Measurements from ENCODE around the gene CACNG4. TPM values are rescaled to one million over a fixed set of nuclear protein-coding genes. Genes with fewer than 3 reads are reported as not detected.

The CACNG4 gene
- total RNA-seq, 1 donor = not detected

DNA sequence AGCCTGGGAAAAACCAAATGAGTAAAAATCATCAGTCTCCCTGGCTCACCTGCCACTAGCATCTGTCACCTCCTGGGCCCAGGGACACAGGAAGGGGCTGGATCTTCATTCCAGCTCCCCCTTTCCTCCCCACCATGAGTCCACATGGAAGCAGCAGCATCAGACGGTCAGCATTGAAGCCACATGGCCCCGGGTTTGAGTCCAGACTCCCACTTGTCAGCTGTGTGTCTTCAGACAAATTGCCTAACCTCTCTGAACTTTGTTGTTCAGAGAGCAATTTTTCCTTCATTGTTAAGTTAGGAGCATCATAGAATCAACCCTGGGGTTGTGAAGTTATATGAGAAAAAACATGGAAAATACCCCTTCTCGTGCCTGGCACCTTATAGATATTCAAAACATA, 10.7 kb downstream of the CACNG4 start:
- Histone ChIP-seq H2AFZ (ENCODE audit: low read length) (no peak overlapping the region), H3K4me2 (ENCODE audit: insufficient read depth, low read length) (no peak overlapping the region), H3K79me2 (ENCODE audit: insufficient read depth, low read length) (no peaks in the 10 kb centered on the region), H4K20me1 (ENCODE audit: insufficient read depth, low read length) (no peaks in the 10 kb centered on the region), H3K27ac (ENCODE audit: low read depth, low read length) (no peak overlapping the region), H3K4me1 (ENCODE audit: insufficient read depth, low read length) (no peaks in the 10 kb centered on the region), H3K9me3 (ENCODE audit: low read depth, low read length) (no peaks in the 10 kb centered on the region), H3K4me3 (ENCODE audit: insufficient read depth, low read length) (no peak overlapping the region), H3K36me3 (ENCODE audit: insufficient read depth, low read length) (no peaks in the 10 kb centered on the region), H3K27me3 (ENCODE audit: insufficient read depth, low read length) (peaks cover 70% of the 10 kb centered on the region)
- no peak for DNase-seq (ENCODE audit: insufficient read length, low spot score, missing footprints)
- TF ChIP-seq, protein P1, sequence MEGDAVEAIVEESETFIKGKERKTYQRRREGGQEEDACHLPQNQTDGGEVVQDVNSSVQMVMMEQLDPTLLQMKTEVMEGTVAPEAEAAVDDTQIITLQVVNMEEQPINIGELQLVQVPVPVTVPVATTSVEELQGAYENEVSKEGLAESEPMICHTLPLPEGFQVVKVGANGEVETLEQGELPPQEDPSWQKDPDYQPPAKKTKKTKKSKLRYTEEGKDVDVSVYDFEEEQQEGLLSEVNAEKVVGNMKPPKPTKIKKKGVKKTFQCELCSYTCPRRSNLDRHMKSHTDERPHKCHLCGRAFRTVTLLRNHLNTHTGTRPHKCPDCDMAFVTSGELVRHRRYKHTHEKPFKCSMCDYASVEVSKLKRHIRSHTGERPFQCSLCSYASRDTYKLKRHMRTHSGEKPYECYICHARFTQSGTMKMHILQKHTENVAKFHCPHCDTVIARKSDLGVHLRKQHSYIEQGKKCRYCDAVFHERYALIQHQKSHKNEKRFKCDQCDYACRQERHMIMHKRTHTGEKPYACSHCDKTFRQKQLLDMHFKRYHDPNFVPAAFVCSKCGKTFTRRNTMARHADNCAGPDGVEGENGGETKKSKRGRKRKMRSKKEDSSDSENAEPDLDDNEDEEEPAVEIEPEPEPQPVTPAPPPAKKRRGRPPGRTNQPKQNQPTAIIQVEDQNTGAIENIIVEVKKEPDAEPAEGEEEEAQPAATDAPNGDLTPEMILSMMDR (IDR thresholded peaks at IDR 0.05; ENCODE audit: extremely low read depth, low read depth, low read length) = no peak

DNA sequence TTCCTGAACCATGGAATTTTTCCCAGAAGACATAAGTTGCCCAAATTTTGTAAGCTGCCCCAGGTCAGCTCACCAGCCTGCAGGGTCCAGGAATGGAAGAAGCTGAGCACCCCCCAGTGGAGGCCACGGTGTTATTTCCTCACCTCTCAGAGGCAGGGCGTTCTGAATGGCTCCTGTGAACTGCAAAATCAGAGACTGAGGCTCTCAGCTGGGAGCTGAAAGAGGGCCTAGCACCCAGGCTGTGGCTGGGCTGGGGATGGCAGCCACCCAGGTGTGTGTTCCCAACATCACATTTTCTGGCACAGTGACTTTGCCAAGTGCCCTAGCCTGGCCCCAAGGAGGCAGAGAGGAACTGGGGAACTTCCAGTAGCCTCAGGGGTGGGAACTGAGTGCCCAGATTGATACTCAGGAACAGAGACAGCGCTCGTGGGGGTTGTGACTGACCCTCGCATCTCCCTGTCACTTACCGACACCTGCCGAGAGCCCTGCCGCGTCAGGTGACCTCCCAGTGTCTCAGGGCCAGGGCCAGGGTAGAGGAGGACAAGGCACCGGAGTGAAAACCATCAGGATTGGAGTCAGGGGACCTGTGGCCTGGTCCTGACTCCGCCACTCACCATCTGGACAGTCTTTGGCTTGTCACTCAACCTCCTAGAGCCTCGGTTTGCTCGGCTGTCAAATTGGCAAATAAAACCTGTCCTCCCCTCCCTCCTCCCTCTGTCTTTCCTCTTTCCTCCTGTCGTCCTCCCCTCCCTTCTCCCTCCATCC, 11.3 kb downstream of the CACNG4 start:
- H3K4me2 ChIP-seq (ENCODE audit: insufficient read depth, low read length) = no peak overlapping the region
- no peaks in the 10 kb centered on the region for H3K79me2 ChIP-seq (ENCODE audit: insufficient read depth, low read length)
- H2AFZ ChIP-seq (ENCODE audit: low read length) = no peak overlapping the region
- no peaks in the 10 kb centered on the region for H4K20me1 ChIP-seq (ENCODE audit: insufficient read depth, low read length)
- H3K4me3 ChIP-seq (ENCODE audit: insufficient read depth, low read length) = no peak overlapping the region
- no peaks in the 10 kb centered on the region for H3K4me1 ChIP-seq (ENCODE audit: insufficient read depth, low read length)
- no peak overlapping the region for H3K27ac ChIP-seq (ENCODE audit: low read depth, low read length)
- no peaks in the 10 kb centered on the region for H3K36me3 ChIP-seq (ENCODE audit: insufficient read depth, low read length)
- no peaks in the 10 kb centered on the region for H3K9me3 ChIP-seq (ENCODE audit: low read depth, low read length)
- H3K27me3 ChIP-seq (ENCODE audit: insufficient read depth, low read length) = peaks cover 71% of the 10 kb centered on the region
- peak; percentile 77 for DNase-seq (ENCODE audit: insufficient read length, low spot score, missing footprints)
- TF ChIP-seq, protein P1 (IDR thresholded peaks at IDR 0.05; ENCODE audit: extremely low read depth, low read depth, low read length) = no peak

DNA sequence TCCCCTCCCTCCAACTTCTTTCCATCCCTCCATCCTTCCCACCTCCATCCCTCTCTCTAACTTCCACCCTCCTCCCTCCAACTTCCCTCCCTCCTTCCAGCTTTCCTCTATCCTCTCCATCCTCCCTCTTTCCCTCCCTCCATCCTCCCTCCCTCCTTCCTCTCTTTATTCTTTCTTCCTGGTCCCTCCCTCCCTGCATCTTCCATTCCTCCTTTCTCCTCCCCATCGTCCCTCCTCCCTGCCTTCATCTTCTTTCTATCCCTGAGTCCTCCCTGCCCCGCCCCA, 11.8 kb downstream of the CACNG4 start:
- no peaks in the 10 kb centered on the region for H3K4me1 ChIP-seq (ENCODE audit: insufficient read depth, low read length)
- H3K4me3 ChIP-seq (ENCODE audit: insufficient read depth, low read length) = no peak overlapping the region
- H2AFZ ChIP-seq (ENCODE audit: low read length) = no peak overlapping the region
- H3K36me3 ChIP-seq (ENCODE audit: insufficient read depth, low read length) = no peaks in the 10 kb centered on the region
- no peak for DNase-seq (ENCODE audit: insufficient read length, low spot score, missing footprints)
- TF ChIP-seq, protein P1 (IDR thresholded peaks at IDR 0.05; ENCODE audit: extremely low read depth, low read depth, low read length) = no peak
- H3K27me3 ChIP-seq (ENCODE audit: insufficient read depth, low read length) = peaks cover 71% of the 10 kb centered on the region
- no peaks in the 10 kb centered on the region for H4K20me1 ChIP-seq (ENCODE audit: insufficient read depth, low read length)
- no peak overlapping the region for H3K27ac ChIP-seq (ENCODE audit: low read depth, low read length)
- no peaks in the 10 kb centered on the region for H3K9me3 ChIP-seq (ENCODE audit: low read depth, low read length)
- H3K4me2 ChIP-seq (ENCODE audit: insufficient read depth, low read length) = no peak overlapping the region
- H3K79me2 ChIP-seq (ENCODE audit: insufficient read depth, low read length) = no peaks in the 10 kb centered on the region

DNA sequence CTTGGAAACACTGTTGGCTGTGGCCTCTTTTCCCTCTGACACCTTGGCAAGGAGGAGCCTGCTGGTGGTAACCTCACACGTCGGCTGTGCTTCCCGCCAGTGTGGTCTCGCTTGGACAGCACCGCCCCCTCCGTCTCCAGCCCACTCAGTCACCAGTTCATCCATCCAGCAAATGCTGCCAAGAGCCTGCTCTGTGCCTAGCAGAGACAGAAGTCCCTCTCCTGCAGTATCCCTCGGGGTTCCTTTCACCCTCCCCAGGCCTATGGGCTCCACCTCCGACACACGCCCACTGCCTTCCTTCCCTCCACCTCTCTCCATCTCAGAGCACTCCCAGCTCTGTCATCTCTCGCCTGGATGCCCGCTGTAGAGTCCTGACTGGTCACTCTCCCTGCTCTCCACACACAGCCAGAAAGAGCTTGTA, 12.3 kb downstream of the CACNG4 start:
- H4K20me1 ChIP-seq (ENCODE audit: insufficient read depth, low read length) = no peaks in the 10 kb centered on the region
- no peak overlapping the region for H3K4me3 ChIP-seq (ENCODE audit: insufficient read depth, low read length)
- H3K27me3 ChIP-seq (ENCODE audit: insufficient read depth, low read length) = peaks cover 67% of the 10 kb centered on the region
- DNase-seq (ENCODE audit: insufficient read length, low spot score, missing footprints) = peak; percentile 81
- no peaks in the 10 kb centered on the region for H3K4me1 ChIP-seq (ENCODE audit: insufficient read depth, low read length)
- no peak overlapping the region for H2AFZ ChIP-seq (ENCODE audit: low read length)
- no peak overlapping the region for H3K4me2 ChIP-seq (ENCODE audit: insufficient read depth, low read length)
- no peaks in the 10 kb centered on the region for H3K9me3 ChIP-seq (ENCODE audit: low read depth, low read length)
- TF ChIP-seq, protein P1 (IDR thresholded peaks at IDR 0.05; ENCODE audit: extremely low read depth, low read depth, low read length) = no peak
- no peaks in the 10 kb centered on the region for H3K79me2 ChIP-seq (ENCODE audit: insufficient read depth, low read length)
- H3K27ac ChIP-seq (ENCODE audit: low read depth, low read length) = no peak overlapping the region
- H3K36me3 ChIP-seq (ENCODE audit: insufficient read depth, low read length) = no peaks in the 10 kb centered on the region
